Gastroesophageal sphincter (tissue), 3 donors: ENCODE measurements around the gene SLC10A1.
A peak's percentile ranks its signal among the peaks of the same experiment; 100 is the strongest.

ENCODE experiments used
- CTCF ChIP-seq, 4 experiments: fragments of 200-600 bp in 2 of 4; fragments of 450-650 bp in 2 of 4; sonication (generic) in 1 of 4; IDR thresholded peaks; one replicate each; pipeline ENCODE4 v1.5.1; 2017 to 2019; ENCODE audit warnings: antibody characterized with exemption in 4 of 4, mild to moderate bottlenecking in 2 of 4, moderate library complexity in 2 of 4
- POLR2A ChIP-seq, 2 donors: fragments of 450-650 bp; IDR thresholded peaks; one replicate each; pipeline ENCODE4 v1.6.1; 2017; ENCODE audit warnings: antibody characterized with exemption in 2 of 2, mild to moderate bottlenecking in 2 of 2, moderate library complexity in 1 of 2

- TF ChIP-seq POLR2A (IDR thresholded peaks at IDR 0.05) (peak; percentile 34 to 43), CTCF (IDR thresholded peaks at IDR 0.05) (no peak)
These were observed 29.6 kb downstream of the SLC10A1 start for GRCh38 chr14:69767369-69767999.
